HepG2 (cell line): ENCODE measurements around the gene TF. TPM values are rescaled to one million over a fixed set of nuclear protein-coding genes. Genes with fewer than 3 reads are reported as not detected.
A peak's percentile ranks its signal among the peaks of the same experiment; 100 is the strongest.

Experiments
- ATAC-seq: fragments of 200-7000 bp; cut with Tn5 transposase; 3 replicates; pipeline ENCODE4 v1.9.1; 2020; ENCODE audit warnings: mild to moderate bottlenecking, moderate library complexity
- BruUV-seq: library from RNA; stranded (reverse); fragments of 400-500 nt; replicated peaks from 2 replicates; lab custom pipeline; 2021; lab: Mats Ljungman, UMichigan
- CTCF ChIA-PET: fragments of 300-600 bp; formaldehyde crosslinking; extraction: SDS; loops from one replicate; lab custom pipeline; 2021; ENCODE audit warnings: low total read pairs, inconsistent platforms, low intra/inter-chr PET ratio; lab: Yijun Ruan, JAX
- POLR2A ChIA-PET: fragments of 350-600 bp; sonication (Branson Sonifier 250); formaldehyde crosslinking; loops from one replicate; lab custom pipeline; 2020; ENCODE audit warnings: antibody characterized with exemption, inconsistent platforms; lab: Yijun Ruan, JAX
- DNase-seq: peaks from one replicate; pipeline ENCODE4 v3.0.0-alpha.2; 2015; ENCODE audit warnings: low spot score
- FAIRE-seq: peaks from 3 replicates; lab custom pipeline; 2011; peaks lifted over from hg19 to GRCh38; lab: Jason Lieb, UNC
- H2AFZ ChIP-seq: one replicate; pipeline ENCODE4 v1.6.1; 2011; ENCODE audit warnings: low read length, inconsistent platforms
- H3K27ac ChIP-seq: fragments of 300-600 bp; 3 replicates; pipeline ENCODE4 v1.8.0; 2011; ENCODE audit warnings: mixed run types, mild to moderate bottlenecking, mixed read lengths, low read length, inconsistent platforms; ENCODE audit not compliant: insufficient read depth; ENCODE audit errors: extremely low read length
- H3K27me3 ChIP-seq, 2 experiments: fragments of 200-600 bp in 1 of 2; 2 replicates in 1 of 2; 3 replicates in 1 of 2; pipeline versions ENCODE4 v1.6.0 to v1.8.0; 2011; ENCODE audit warnings: low read length in 2 of 2, mild to moderate bottlenecking in 2 of 2, moderate library complexity in 2 of 2, inconsistent platforms in 1 of 2; ENCODE audit not compliant: insufficient read depth in 2 of 2, control insufficient read depth in 1 of 2
- H3K36me3 ChIP-seq, 2 experiments: fragments of 200-600 bp in 1 of 2; replicated peaks in 1 of 2; 2 replicates in 1 of 2; 3 replicates in 1 of 2; pipeline versions ENCODE4 v1.5.1 to v1.8.0; 2011; ENCODE audit warnings: low read length in 2 of 2, inconsistent platforms in 1 of 2; ENCODE audit not compliant: insufficient read depth in 2 of 2, control insufficient read depth in 1 of 2
- H3K4me1 ChIP-seq: 2 replicates; pipeline ENCODE4 v1.5.1; 2012; ENCODE audit warnings: low read length, inconsistent platforms; ENCODE audit not compliant: insufficient read depth
- H3K4me2 ChIP-seq: 2 replicates; pipeline ENCODE4 v1.6.0; 2011; ENCODE audit warnings: low read depth, low read length, inconsistent platforms
- H3K4me3 ChIP-seq, 3 experiments: fragments of 200-600 bp in 1 of 3; sonication (generic), shearing (Covaris generic) in 1 of 3; replicated peaks in 1 of 3; 2 replicates each; pipeline ENCODE4 v1.5.1; 2011 to 2016; ENCODE audit warnings: low read length in 3 of 3, inconsistent platforms in 2 of 3, low read depth in 2 of 3, mild to moderate bottlenecking in 2 of 3, control low read depth in 1 of 3, mixed read lengths in 1 of 3; ENCODE audit not compliant: insufficient read depth in 1 of 3
- H3K79me2 ChIP-seq: one replicate; pipeline ENCODE4 v1.6.1; 2011; ENCODE audit warnings: low read length, inconsistent platforms; ENCODE audit not compliant: insufficient read depth
- H3K9ac ChIP-seq: 2 replicates; pipeline ENCODE4 v1.6.0; 2011; ENCODE audit warnings: mild to moderate bottlenecking, low read depth, low read length, inconsistent platforms; ENCODE audit not compliant: insufficient read depth
- H3K9me3 ChIP-seq: 2 replicates; pipeline ENCODE4 v1.5.1; 2012; ENCODE audit warnings: mild to moderate bottlenecking, low read length
- H4K20me1 ChIP-seq: 2 replicates; pipeline ENCODE4 v1.6.0; 2011; ENCODE audit warnings: inconsistent platforms, mild to moderate bottlenecking, low read length, moderate library complexity; ENCODE audit not compliant: insufficient read depth
- AGO2 ChIP-seq: fragments of 200-400 bp; formaldehyde crosslinking; optimal IDR thresholded peaks from 2 replicates; pipeline ENCODE3; 2017; ENCODE audit warnings: mild to moderate bottlenecking, low read depth, low read length, moderate library complexity
- BCL6 ChIP-seq: IDR thresholded peaks from 2 replicates; pipeline ENCODE4 v1.6.1; 2016; ENCODE audit warnings: missing genetic modification reagents, missing compliant biosample characterization
- FOXK2 ChIP-seq: fragments of 450-650 bp; IDR thresholded peaks from 2 replicates; pipeline ENCODE4 v1.6.1; 2016
- GATA4 ChIP-seq: sonication (generic); IDR thresholded peaks from 2 replicates; pipeline ENCODE4 v1.6.1; 2016; ENCODE audit warnings: antibody characterized with exemption, low read depth, borderline replicate concordance
- HNF4G ChIP-seq, 2 experiments: sonication (generic) in 1 of 2; formaldehyde crosslinking in 1 of 2; IDR thresholded peaks; 2 replicates each; pipeline versions ENCODE4 v1.4.0 to v1.6.1; 2011 to 2020; ENCODE audit warnings: borderline replicate concordance in 2 of 2, low read depth in 2 of 2, mild to moderate bottlenecking in 2 of 2, low read length in 1 of 2, missing genetic modification reagents in 1 of 2, moderate library complexity in 1 of 2
- KLF13 ChIP-seq: sonication (generic); formaldehyde crosslinking; IDR thresholded peaks from 2 replicates; pipeline ENCODE4 v1.4.0; 2020; ENCODE audit warnings: mild to moderate bottlenecking, missing genetic modification reagents
- MBD4 ChIP-seq: IDR thresholded peaks from 2 replicates; pipeline ENCODE4 v1.6.1; 2012; ENCODE audit warnings: low read length, inconsistent platforms, borderline replicate concordance
- PAF1 ChIP-seq: IDR thresholded peaks from 2 replicates; pipeline ENCODE4 v1.6.1; 2016; ENCODE audit warnings: missing genetic modification reagents, missing compliant biosample characterization
- POLR2A ChIP-seq, 2 experiments: IDR thresholded peaks; 2 replicates each; pipeline ENCODE4 v1.6.1; 2011; ENCODE audit warnings: low read depth in 2 of 2, low read length in 2 of 2, mild to moderate bottlenecking in 1 of 2, moderate library complexity in 1 of 2; ENCODE audit not compliant: insufficient read depth in 1 of 2
- POLR2AphosphoS5 ChIP-seq: IDR thresholded peaks from 2 replicates; pipeline ENCODE4 v1.6.1; 2012; ENCODE audit warnings: low read depth, low read length
- POLR2G ChIP-seq: fragments of 200-400 bp; formaldehyde crosslinking; IDR thresholded peaks from 2 replicates; pipeline ENCODE4 v1.6.1; 2018; ENCODE audit warnings: mild to moderate bottlenecking, low read depth, low read length, moderate library complexity
- PRDM4 ChIP-seq: sonication (generic); formaldehyde crosslinking; IDR thresholded peaks from 2 replicates; pipeline ENCODE4 v1.9.0; 2021; ENCODE audit warnings: missing genetic modification reagents, borderline replicate concordance
- RBM22 ChIP-seq: fragments of 200-400 bp; formaldehyde crosslinking; optimal IDR thresholded peaks from 2 replicates; pipeline ENCODE3; 2017; ENCODE audit warnings: mild to moderate bottlenecking, low read length, moderate library complexity
- SKI ChIP-seq: fragments of 450-650 bp; IDR thresholded peaks from one replicate; pipeline ENCODE4 v1.6.1; 2018; ENCODE audit warnings: mild to moderate bottlenecking; ENCODE audit not compliant: partially characterized antibody
- SMAD1 ChIP-seq: sonication (generic); formaldehyde crosslinking; IDR thresholded peaks from 2 replicates; pipeline ENCODE4 v1.4.0; 2020; ENCODE audit warnings: missing genetic modification reagents, low read depth, mild to moderate bottlenecking, borderline replicate concordance
- ZHX1 ChIP-seq: sonication (generic); formaldehyde crosslinking; IDR thresholded peaks from 2 replicates; pipeline ENCODE4 v1.8.1; 2022; ENCODE audit warnings: low read depth, mild to moderate bottlenecking, missing genetic modification reagents
- ZNF737 ChIP-seq: sonication (generic); formaldehyde crosslinking; IDR thresholded peaks from 2 replicates; pipeline ENCODE4 v1.5.0; 2020; ENCODE audit warnings: missing genetic modification reagents, mild to moderate bottlenecking, borderline replicate concordance
- ZNF891 ChIP-seq: sonication (generic); formaldehyde crosslinking; IDR thresholded peaks from 2 replicates; pipeline ENCODE4 v1.5.0; 2020; ENCODE audit warnings: mild to moderate bottlenecking, missing genetic modification reagents
- WGBS: methylation state at CpG from one replicate; pipeline ENCODE4 v1.1.6; 2017; ENCODE audit warnings: low lambda C conversion rate; 5-methylcytosine and 5-hydroxymethylcytosine counted together
- in situ Hi-C: cut with HindIII; loops from 2 replicates; pipeline ENCODE4 v1.10.0; 2017; ENCODE audit warnings: low pct_unique_long_range_greater_than_20kb; ENCODE audit not compliant: extremely low pct_ligation_motif_present
- intact Hi-C: fragments of 100-400 bp; cut with micrococcal nuclease; formaldehyde crosslinking; loops from one replicate; pipeline ENCODE4 v1.10.0; 2022; ENCODE audit not compliant: unreplicated experiment
- polyA plus RNA-seq, 8 experiments: library from polyadenylated mRNA; depleted of rRNA in 3 of 8; stranded (reverse) in 7 of 8; unstranded in 1 of 8; fragments of >200 nt; fragmentation: Illumina TruSeq in 4 of 8; extraction: Trizol in 4 of 8; gene quantifications; 2 replicates each; pipeline versions ENCODE4 v1.2.1 to v1.2.3, GENCODE V29; 2011 to 2016; ENCODE audit warnings: low read depth in 4 of 8, missing spikeins in 1 of 8, mixed read lengths in 1 of 8; ENCODE audit not compliant: insufficient read depth in 1 of 8
- total RNA-seq, 5 experiments: library from RNA; depleted of rRNA; stranded (reverse); fragments of >200 nt; fragmentation: Illumina TruSeq; extraction: Trizol; gene quantifications; 2 replicates each; pipeline ENCODE4 v1.2.3, GENCODE V29; 2016; ENCODE audit warnings: low read depth in 1 of 5

Gene TF
- total and polyA plus RNA-seq, 2 of the 13 experiments (the other 11 are each of a cell fraction or from before 2014, with no cell fraction given), result 10,074 to 11,821 TPM

GRCh38 chr3:133754455-133754854 lies 8.3 kb downstream of the TF start:
- no peak for FAIRE-seq
- H3K4me3 ChIP-seq, result no peak overlapping the region
- in situ Hi-C loops, result no loop called here
- no peak overlapping the region for H3K4me2 ChIP-seq
- no peaks in the 10 kb centered on the region for H3K27me3 ChIP-seq
- intact Hi-C loops, result no loop called here
- POLR2A ChIA-PET, result interaction anchor here (1.1 to 2.9 kb wide), 6 partner anchors 8 to 92 kb away, joined by 3 to 11 read pairs (median 5); partner anchors contain the start of genes TF and TOPBP1
- H3K9ac ChIP-seq, result no peak overlapping the region
- 98% methylated on average over 5 of the region's 5 CpGs for WGBS
- TF ChIP-seq BCL6 (no peak), FOXK2 (no peak), RBM22 (peak; percentile 32), PRDM4 (no peak), ZNF891 (CRISPR knock-in tag) (no peak), ZHX1 (peak; percentile 28; the same call in 1 of the 2 replicates), SKI (no peak), SMAD1 (CRISPR knock-in tag) (0 out of 2 replicates have a peak, but pooled peaks have one; percentile 46), PAF1 (CRISPR knock-in tag) (peak; percentile 32; the same call in 1 of the 2 replicates), KLF13 (no peak), POLR2G (0 out of 2 replicates have a peak, but pooled peaks have one; percentile 14), POLR2A (IDR thresholded peaks at IDR 0.05; ENCODE audit: insufficient read depth in 1 of 2, low read depth in 2 of 2, low read length in 2 of 2) (peak in 1 of 2 experiments; percentile 33; a peak in 1 of 4 replicates), GATA4 (no peak), POLR2AphosphoS5 (peak; percentile 55; the same call in 1 of the 2 replicates), AGO2 (peak; percentile 50), MBD4 (peak; percentile 75; the same call in 1 of the 2 replicates), ZNF737 (no peak), HNF4G (IDR thresholded peaks at IDR 0.05; ENCODE audit: borderline replicate concordance, low read depth, low read length) (no peak), HNF4G (CRISPR knock-in tag; IDR thresholded peaks at IDR 0.05; ENCODE audit: borderline replicate concordance, low read depth) (no peak)
- TF ChIP-seq, all 625 proteins: peak for 9
- H2AFZ ChIP-seq, result no peak overlapping the region
- H3K27ac ChIP-seq, result no peak overlapping the region
- ATAC-seq (no peak), DNase-seq (no peak)
- H3K4me1 ChIP-seq, result peaks cover 61% of the 10 kb centered on the region
- CTCF ChIA-PET, result no interaction called here
- no TSS peak for BruUV-seq
- H3K9me3 ChIP-seq, result no peaks in the 10 kb centered on the region
- H4K20me1 ChIP-seq, result peaks cover 89% of the 10 kb centered on the region
- peaks cover 35% of the 10 kb centered on the region for H3K79me2 ChIP-seq
- H3K36me3 ChIP-seq, result peaks cover 54 to 86% of the 10 kb centered on the region in 2 experiments
